HepG2 (cell line): Measurements from ENCODE around the gene VPS13D. TPM values are rescaled to one million over a fixed set of nuclear protein-coding genes. Genes with fewer than 3 reads are reported as not detected.
A peak's percentile ranks its signal among the peaks of the same experiment; 100 is the strongest.

Experiments
- ASH2L ChIP-seq: fragments of 300-600, 200-600 bp; sonication (generic); IDR thresholded peaks from 2 replicates; pipeline ENCODE4 v1.7.0; 2017; ENCODE audit warnings: low read depth, mild to moderate bottlenecking, moderate library complexity, mixed read lengths, low read length; ENCODE audit not compliant: insufficient read length
- NCOR1 ChIP-seq: fragments of 200-600 bp; sonication (generic); IDR thresholded peaks from 2 replicates; pipeline ENCODE4 v1.7.0; 2017; ENCODE audit warnings: antibody characterized with exemption, low read length, borderline replicate concordance
- PRPF4 ChIP-seq: fragments of 200-400 bp; formaldehyde crosslinking; IDR thresholded peaks from 2 replicates; pipeline ENCODE4 v1.6.1; 2016; ENCODE audit warnings: low read length, low read depth; ENCODE audit not compliant: poor library complexity, severe bottlenecking
- SALL1 ChIP-seq: sonication (generic); formaldehyde crosslinking; IDR thresholded peaks from 2 replicates; pipeline ENCODE4 v1.8.0; 2022; ENCODE audit warnings: mild to moderate bottlenecking, missing genetic modification reagents
- SOX5 ChIP-seq: IDR thresholded peaks from 2 replicates; pipeline ENCODE4 v1.6.1; 2016; ENCODE audit warnings: borderline replicate concordance
- TCF7L2 ChIP-seq: IDR thresholded peaks from 2 replicates; pipeline ENCODE4 v1.6.1; 2011; ENCODE audit warnings: mild to moderate bottlenecking, low read depth, low read length, moderate library complexity
- ZNF598 ChIP-seq: sonication (generic); formaldehyde crosslinking; IDR thresholded peaks from 2 replicates; pipeline ENCODE4 v1.5.1; 2020; ENCODE audit warnings: mild to moderate bottlenecking, missing genetic modification reagents, borderline replicate concordance
- ZNF878 ChIP-seq: sonication (generic); formaldehyde crosslinking; IDR thresholded peaks from 2 replicates; pipeline ENCODE4 v1.8.1; 2023; ENCODE audit warnings: mild to moderate bottlenecking, missing genetic modification reagents, moderate library complexity
- polyA plus RNA-seq, 8 experiments: library from polyadenylated mRNA; depleted of rRNA in 3 of 8; stranded (reverse) in 7 of 8; unstranded in 1 of 8; fragments of >200 nt; fragmentation: Illumina TruSeq in 4 of 8; extraction: Trizol in 4 of 8; gene quantifications; 2 replicates each; pipeline versions ENCODE4 v1.2.1 to v1.2.3, GENCODE V29; 2011 to 2016; ENCODE audit warnings: low read depth in 4 of 8, missing spikeins in 1 of 8, mixed read lengths in 1 of 8; ENCODE audit not compliant: insufficient read depth in 1 of 8
- total RNA-seq, 5 experiments: library from RNA; depleted of rRNA; stranded (reverse); fragments of >200 nt; fragmentation: Illumina TruSeq; extraction: Trizol; gene quantifications; 2 replicates each; pipeline ENCODE4 v1.2.3, GENCODE V29; 2016; ENCODE audit warnings: low read depth in 1 of 5
- TF ChIP-seq, protein P1 (sequence below), 2 experiments: IDR thresholded peaks; 2 replicates each; pipeline ENCODE4 v1.6.1; 2011 to 2012; ENCODE audit warnings: low read length in 2 of 2, borderline replicate concordance in 1 of 2, low read depth in 1 of 2, mild to moderate bottlenecking in 1 of 2, moderate library complexity in 1 of 2
- TF ChIP-seq, protein P2 (sequence below): sonication (generic); formaldehyde crosslinking; IDR thresholded peaks from 2 replicates; pipeline ENCODE4 v1.5.0; 2020; ENCODE audit warnings: missing genetic modification reagents
- TF ChIP-seq, protein P3 (sequence below): sonication (generic); formaldehyde crosslinking; IDR thresholded peaks from 2 replicates; pipeline ENCODE4 v1.4.0; 2020; ENCODE audit warnings: mild to moderate bottlenecking, missing genetic modification reagents
- TF ChIP-seq, protein P4 (sequence below): sonication (generic); formaldehyde crosslinking; conservative IDR thresholded peaks from 2 replicates; pipeline ENCODE4 v1.8.0; 2022; ENCODE audit warnings: mild to moderate bottlenecking, moderate library complexity, missing genetic modification reagents
- TF ChIP-seq, protein P5 (sequence below): IDR thresholded peaks from 2 replicates; pipeline ENCODE4 v1.6.1; 2016; ENCODE audit warnings: low read depth, missing genetic modification reagents, missing compliant biosample characterization
- TF ChIP-seq, protein P6 (sequence below): sonication (generic); IDR thresholded peaks from 2 replicates; pipeline ENCODE4 v1.6.1; 2016; ENCODE audit warnings: low read depth, borderline replicate concordance

VPS13D gene
- total and polyA plus RNA-seq, 2 of the 13 experiments (the other 11 are each of a cell fraction or from before 2014, with no cell fraction given): 8.6 to 13.9 TPM

DNA sequence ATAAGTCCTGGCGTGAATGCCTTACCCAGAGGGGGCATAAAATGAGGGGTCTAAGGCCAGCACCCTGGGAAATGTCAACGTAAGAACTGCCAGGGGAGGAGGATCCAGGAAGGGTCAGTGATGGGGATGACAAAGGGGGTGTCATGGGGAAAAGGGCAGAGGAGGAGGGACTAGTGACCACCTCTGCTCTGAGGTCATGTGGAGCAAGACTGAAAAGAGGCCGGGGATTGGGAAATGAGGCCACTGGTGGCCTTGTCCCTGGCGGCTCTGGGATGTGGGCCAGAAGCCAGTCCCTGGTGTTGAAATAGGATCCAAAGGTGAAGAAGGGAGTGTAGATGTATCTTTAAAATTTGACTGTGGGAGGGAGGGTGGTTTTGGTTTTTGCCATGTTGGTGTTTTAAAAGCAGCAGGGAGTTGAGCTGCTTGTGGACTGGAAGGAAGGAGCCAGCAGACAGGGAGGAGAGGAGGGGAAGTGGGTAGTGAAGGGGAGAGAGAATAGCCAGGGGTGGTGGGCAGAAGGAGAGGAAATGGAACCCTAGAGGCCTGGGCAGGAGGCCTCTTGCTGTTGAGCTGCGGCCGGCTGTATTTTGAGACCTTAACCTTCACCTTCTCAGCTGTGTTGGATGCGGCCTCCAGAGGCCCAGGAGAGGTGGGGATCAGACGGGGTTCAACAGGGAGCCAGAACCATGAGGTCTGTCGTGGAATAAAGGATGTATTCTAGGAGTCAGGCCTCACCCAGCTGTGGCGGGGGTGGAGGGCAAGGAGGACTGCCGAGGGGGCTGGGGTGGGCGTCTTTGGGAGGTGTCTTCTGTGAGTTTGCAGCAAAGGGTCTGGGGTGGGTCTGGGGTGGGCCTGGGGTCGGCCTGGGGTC lies 295.7 kb downstream of the VPS13D start (continued):
- TF ChIP-seq, protein P1, sequence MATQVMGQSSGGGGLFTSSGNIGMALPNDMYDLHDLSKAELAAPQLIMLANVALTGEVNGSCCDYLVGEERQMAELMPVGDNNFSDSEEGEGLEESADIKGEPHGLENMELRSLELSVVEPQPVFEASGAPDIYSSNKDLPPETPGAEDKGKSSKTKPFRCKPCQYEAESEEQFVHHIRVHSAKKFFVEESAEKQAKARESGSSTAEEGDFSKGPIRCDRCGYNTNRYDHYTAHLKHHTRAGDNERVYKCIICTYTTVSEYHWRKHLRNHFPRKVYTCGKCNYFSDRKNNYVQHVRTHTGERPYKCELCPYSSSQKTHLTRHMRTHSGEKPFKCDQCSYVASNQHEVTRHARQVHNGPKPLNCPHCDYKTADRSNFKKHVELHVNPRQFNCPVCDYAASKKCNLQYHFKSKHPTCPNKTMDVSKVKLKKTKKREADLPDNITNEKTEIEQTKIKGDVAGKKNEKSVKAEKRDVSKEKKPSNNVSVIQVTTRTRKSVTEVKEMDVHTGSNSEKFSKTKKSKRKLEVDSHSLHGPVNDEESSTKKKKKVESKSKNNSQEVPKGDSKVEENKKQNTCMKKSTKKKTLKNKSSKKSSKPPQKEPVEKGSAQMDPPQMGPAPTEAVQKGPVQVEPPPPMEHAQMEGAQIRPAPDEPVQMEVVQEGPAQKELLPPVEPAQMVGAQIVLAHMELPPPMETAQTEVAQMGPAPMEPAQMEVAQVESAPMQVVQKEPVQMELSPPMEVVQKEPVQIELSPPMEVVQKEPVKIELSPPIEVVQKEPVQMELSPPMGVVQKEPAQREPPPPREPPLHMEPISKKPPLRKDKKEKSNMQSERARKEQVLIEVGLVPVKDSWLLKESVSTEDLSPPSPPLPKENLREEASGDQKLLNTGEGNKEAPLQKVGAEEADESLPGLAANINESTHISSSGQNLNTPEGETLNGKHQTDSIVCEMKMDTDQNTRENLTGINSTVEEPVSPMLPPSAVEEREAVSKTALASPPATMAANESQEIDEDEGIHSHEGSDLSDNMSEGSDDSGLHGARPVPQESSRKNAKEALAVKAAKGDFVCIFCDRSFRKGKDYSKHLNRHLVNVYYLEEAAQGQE (IDR thresholded peaks at IDR 0.05; ENCODE audit: borderline replicate concordance in 1 of 2, low read depth in 1 of 2, low read length in 2 of 2): peak in 1 of 2 experiments; percentile 58; a peak in 1 of 4 replicates
- no peak for TF ChIP-seq ZNF598 (CRISPR knock-in tag)
- TF ChIP-seq, protein P2, sequence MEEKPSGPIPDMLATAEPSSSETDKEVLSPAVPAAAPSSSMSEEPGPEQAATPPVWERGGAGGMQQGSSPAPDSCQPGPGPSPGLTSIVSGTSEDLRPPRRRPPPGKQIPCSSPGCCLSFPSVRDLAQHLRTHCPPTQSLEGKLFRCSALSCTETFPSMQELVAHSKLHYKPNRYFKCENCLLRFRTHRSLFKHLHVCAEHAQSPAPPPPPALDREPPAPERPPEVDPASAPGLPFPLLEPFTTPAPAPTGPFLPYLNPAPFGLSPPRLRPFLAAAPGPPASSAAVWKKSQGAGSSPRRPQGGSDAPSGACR (CRISPR knock-in tag): peak; percentile 86
- TF ChIP-seq PRPF4: no peak
- peak; percentile 82 for TF ChIP-seq SOX5
- peak; percentile 98 for TF ChIP-seq ASH2L
- TF ChIP-seq, protein P3, sequence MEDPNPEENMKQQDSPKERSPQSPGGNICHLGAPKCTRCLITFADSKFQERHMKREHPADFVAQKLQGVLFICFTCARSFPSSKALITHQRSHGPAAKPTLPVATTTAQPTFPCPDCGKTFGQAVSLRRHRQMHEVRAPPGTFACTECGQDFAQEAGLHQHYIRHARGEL: no peak
- TF ChIP-seq ZNF878: peak; percentile 48; the same call in 1 of the 2 replicates
- TF ChIP-seq, protein P4, sequence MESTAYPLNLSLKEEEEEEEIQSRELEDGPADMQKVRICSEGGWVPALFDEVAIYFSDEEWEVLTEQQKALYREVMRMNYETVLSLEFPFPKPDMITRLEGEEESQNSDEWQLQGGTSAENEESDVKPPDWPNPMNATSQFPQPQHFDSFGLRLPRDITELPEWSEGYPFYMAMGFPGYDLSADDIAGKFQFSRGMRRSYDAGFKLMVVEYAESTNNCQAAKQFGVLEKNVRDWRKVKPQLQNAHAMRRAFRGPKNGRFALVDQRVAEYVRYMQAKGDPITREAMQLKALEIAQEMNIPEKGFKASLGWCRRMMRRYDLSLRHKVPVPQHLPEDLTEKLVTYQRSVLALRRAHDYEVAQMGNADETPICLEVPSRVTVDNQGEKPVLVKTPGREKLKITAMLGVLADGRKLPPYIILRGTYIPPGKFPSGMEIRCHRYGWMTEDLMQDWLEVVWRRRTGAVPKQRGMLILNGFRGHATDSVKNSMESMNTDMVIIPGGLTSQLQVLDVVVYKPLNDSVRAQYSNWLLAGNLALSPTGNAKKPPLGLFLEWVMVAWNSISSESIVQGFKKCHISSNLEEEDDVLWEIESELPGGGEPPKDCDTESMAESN (CRISPR knock-in tag): 0 out of 2 replicates have a peak, but pooled peaks have one; percentile 31
- TF ChIP-seq, protein P5, sequence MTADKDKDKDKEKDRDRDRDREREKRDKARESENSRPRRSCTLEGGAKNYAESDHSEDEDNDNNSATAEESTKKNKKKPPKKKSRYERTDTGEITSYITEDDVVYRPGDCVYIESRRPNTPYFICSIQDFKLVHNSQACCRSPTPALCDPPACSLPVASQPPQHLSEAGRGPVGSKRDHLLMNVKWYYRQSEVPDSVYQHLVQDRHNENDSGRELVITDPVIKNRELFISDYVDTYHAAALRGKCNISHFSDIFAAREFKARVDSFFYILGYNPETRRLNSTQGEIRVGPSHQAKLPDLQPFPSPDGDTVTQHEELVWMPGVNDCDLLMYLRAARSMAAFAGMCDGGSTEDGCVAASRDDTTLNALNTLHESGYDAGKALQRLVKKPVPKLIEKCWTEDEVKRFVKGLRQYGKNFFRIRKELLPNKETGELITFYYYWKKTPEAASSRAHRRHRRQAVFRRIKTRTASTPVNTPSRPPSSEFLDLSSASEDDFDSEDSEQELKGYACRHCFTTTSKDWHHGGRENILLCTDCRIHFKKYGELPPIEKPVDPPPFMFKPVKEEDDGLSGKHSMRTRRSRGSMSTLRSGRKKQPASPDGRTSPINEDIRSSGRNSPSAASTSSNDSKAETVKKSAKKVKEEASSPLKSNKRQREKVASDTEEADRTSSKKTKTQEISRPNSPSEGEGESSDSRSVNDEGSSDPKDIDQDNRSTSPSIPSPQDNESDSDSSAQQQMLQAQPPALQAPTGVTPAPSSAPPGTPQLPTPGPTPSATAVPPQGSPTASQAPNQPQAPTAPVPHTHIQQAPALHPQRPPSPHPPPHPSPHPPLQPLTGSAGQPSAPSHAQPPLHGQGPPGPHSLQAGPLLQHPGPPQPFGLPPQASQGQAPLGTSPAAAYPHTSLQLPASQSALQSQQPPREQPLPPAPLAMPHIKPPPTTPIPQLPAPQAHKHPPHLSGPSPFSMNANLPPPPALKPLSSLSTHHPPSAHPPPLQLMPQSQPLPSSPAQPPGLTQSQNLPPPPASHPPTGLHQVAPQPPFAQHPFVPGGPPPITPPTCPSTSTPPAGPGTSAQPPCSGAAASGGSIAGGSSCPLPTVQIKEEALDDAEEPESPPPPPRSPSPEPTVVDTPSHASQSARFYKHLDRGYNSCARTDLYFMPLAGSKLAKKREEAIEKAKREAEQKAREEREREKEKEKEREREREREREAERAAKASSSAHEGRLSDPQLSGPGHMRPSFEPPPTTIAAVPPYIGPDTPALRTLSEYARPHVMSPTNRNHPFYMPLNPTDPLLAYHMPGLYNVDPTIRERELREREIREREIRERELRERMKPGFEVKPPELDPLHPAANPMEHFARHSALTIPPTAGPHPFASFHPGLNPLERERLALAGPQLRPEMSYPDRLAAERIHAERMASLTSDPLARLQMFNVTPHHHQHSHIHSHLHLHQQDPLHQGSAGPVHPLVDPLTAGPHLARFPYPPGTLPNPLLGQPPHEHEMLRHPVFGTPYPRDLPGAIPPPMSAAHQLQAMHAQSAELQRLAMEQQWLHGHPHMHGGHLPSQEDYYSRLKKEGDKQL (CRISPR knock-in tag): peak; percentile 60
- TF ChIP-seq NCOR1: peak; percentile 99
- TF ChIP-seq SALL1 (CRISPR knock-in tag): peak; percentile 96
- TF ChIP-seq, protein P6, sequence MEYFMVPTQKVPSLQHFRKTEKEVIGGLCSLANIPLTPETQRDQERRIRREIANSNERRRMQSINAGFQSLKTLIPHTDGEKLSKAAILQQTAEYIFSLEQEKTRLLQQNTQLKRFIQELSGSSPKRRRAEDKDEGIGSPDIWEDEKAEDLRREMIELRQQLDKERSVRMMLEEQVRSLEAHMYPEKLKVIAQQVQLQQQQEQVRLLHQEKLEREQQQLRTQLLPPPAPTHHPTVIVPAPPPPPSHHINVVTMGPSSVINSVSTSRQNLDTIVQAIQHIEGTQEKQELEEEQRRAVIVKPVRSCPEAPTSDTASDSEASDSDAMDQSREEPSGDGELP: peak; percentile 88
- TF ChIP-seq TCF7L2: no peak
